Activated effector memory CD4-positive, alpha-beta T cell treated with Interleukin-2 at 50 U/mL for 16 hours (primary cell): ENCODE data around the gene WIF1.
A peak's percentile ranks its signal among the peaks of the same experiment; 100 is the strongest.

Source experiments
- DNase-seq: peaks from one replicate; pipeline ENCODE4 v3.0.0-alpha.2; 2020

Gene WIF1, protein sequence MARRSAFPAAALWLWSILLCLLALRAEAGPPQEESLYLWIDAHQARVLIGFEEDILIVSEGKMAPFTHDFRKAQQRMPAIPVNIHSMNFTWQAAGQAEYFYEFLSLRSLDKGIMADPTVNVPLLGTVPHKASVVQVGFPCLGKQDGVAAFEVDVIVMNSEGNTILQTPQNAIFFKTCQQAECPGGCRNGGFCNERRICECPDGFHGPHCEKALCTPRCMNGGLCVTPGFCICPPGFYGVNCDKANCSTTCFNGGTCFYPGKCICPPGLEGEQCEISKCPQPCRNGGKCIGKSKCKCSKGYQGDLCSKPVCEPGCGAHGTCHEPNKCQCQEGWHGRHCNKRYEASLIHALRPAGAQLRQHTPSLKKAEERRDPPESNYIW

DNA sequence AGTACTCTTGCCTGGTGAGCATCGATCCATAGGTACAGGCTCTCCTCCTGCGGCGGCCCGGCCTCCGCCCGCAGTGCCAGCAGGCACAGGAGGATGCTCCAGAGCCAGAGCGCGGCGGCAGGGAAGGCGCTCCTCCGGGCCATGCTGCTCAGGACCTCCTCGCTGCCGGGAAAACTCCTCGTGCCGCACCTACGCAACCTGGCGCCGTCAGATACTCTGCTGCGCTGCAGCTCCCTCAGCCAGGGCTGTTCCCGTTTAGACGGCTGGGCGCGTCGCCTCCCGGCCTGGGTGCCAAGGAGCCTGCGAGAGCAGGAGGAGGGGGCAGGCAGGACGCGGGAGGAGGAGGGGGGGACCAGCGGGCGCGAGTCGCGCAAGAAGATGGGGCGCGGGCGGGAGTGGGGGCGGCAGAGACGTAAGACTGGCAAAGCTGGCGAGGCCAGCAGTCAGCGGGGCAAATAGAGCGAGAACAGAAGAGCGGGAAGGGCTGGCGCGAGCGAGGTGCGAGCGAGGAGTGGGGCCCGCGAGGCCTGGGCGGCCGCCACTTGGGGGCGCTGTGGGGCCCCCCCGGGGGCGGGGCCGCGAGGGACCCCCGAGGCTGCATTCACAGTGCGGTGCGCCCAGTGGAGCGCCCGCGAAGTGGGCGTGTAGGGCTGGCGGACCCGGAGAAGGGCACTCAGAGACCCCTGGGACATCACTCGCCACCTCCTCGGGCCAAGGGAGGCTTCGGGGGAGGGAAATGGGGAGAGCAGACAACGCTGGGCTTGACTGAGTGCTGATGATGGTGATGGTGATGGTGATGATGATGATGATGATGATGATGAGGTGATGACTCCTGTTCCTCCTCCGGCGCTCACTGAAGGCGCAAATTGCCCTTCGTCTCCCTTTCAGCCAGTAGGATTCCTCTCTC is at the start of gene WIF1:
WIF1 (minus strand) TSS at position 257 of the 907 bp plus-strand sequence; CDS start at position 143, 114 bp downstream.
- no peak for DNase-seq

DNA sequence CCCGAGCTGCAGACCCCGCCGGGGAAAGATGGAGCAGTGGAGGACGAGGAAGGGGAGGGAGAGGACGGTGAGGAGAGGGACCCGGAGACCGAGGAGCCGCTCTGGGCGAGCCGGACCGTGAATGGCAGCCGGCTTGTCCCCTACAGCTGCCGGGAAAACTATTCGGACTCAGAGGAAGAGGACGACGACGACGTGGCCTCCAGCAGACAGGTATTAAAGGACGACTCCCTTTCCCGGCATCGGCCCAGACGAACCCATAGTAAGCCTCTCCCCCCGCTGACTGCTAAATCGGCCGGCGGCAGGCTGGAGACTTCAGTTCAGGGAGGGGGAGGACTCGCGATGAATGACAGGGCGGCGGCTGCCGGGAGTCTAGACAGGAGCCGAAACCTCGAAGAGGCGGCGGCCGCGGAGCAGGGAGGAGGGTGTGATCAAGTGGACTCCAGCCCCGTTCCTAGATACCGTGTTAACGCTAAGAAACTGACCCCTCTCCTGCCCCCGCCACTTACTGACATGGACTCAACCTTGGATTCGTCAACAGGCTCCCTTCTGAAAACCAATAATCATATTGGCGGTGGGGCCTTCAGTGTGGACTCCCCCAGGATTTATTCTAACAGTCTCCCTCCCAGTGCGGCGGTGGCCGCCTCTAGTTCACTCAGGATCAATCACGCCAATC is 49.2 kb upstream of the WIF1 start:
- peak; percentile 33 for DNase-seq

DNA sequence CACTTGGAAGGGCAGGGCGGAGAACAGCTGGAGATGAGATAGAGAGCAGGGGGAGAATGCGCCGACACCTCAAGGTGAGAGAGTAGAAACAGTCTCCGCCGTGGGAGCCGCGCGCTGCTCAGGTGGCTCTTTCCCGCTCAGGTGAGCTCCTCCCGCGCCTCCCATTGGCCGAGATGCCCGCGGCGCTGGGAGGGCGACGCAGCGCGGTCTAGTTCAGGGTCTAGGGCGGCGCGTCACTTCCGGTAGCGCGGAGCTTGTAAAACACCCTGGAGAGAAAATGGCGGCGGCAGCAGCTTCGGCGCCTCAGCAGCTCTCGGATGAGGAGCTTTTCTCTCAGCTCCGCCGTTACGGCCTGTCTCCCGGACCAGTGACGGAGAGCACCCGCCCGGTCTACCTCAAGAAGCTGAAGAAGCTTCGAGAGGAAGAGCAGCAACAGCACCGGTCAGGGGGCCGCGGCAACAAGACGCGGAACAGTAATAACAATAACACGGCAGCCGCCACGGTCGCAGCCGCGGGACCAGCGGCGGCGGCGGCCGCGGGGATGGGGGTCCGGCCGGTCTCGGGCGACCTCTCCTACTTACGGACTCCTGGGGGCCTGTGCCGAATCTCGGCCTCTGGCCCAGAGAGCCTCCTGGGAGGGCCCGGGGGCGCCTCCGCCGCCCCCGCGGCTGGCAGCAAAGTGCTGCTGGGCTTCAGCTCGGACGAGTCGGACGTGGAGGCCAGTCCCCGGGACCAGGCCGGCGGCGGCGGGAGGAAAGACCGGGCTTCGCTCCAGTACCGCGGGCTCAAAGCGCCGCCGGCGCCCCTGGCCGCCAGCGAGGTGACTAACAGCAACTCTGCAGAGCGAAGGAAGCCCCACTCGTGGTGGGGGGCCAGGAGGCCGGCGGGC is 48.5 kb upstream of the WIF1 start, which contains the start of gene LEMD3:
LEMD3 (plus strand) TSS at position 264 of the 889 bp plus-strand sequence; CDS start at position 278, 14 bp downstream.
- peak; percentile 87 for DNase-seq

DNA sequence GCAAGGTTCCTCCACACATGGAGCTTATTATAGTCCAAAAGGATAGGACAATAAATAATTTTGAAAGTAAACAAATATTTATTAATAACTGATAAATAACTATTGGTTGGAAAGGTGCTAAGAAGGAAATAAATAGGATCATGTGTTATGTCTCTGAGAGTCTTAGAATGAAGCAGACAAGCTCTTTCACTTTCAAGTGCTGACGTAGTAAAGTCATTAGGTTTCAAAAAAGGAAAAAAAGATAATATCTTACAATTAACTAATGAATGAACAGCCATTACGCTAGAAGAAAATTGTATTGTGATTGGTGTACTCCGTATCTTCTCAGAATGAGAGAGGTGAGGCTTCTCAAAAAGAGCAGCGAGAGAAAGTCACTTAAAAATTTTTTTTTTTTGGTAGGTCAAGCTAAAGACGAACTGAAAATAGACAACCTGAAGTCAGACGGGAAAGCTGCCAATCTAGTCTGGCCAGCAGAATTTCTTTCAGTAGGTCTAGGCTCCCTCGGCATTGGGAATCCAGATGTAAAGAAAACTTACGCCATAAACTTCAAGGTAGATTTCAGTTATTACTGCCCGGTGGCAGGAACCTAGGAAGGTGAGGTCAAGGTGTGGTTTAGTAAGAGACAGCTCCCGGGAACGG is 47.7 kb upstream of the WIF1 start:
- no peak for DNase-seq

DNA sequence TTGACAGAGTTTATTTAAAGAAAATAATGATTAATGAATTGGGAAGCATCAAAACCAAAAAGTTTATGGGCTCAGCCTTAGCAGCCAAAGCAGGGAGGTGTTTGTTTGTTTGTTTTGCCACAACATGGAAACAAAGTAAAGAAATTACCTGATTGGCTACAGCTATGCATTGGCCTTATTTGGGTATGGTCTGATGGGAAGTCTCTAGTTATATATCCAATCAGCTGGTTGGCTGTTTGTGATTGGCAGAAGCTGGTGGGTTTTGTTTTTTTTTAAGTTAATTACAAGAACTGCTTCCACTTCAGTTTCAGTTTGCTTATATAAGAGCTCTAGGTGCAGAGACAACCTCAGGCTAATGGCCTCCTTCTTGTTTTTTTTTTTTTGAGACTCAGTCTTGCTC is 43.7 kb upstream of the WIF1 start:
- no peak for DNase-seq

DNA sequence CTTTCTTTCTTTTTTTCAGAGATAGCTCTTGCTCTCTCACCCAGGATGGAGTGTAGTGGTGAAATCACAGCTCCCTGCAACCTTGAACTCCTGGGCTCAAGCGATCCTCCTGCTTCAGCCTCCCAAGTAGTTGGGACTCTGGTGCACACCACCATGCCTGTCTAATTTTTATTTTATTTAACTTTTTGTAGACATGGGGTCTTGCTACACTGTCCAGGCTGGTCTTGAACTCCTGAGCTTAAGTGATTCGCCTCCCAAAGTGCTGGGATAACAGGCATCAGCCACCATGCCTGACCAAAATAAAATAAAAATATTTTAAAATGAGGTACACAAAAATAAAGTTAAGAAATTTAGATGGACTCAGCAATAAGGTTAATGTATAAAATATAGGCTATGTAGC is 43.1 kb upstream of the WIF1 start:
- no peak for DNase-seq

DNA sequence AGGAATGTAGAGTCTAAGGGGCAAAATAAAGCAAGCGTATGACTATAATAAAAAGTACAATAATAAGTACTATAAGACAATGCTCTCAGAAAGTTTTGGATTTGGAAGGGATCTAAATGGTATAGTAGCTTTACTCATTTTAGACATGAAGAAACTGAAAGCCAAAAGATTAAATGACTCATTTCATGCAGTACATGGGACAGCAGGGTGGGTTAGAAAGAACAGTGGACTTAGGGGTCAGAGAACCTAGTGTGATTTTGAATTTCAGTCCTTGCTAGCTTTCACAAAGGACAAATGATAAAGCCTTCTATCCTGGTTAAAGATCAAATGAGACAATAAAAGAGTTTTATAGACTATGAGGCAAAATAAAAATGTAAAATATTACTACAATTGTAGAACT is 41.5 kb upstream of the WIF1 start:
- no peak for DNase-seq

DNA sequence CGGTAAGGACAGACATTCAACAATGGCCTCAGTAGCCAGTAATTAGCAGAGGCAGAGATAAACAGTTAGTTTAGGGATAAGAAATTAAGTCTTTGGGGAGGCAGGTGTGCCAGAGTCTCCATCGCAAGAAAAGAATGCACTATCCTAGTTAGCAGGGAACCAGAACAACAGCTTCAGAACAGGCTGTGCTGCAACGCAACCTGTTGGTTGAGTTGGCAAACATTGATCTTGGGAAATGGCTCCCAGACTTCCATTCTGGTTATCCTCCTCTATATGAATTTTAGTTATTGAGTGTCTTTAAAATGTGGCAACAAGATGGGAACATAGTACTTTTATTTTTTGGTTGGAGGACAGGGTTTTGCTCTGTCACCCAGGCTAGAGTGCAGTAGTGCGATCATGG is 36.0 kb upstream of the WIF1 start:
- no peak for DNase-seq

DNA sequence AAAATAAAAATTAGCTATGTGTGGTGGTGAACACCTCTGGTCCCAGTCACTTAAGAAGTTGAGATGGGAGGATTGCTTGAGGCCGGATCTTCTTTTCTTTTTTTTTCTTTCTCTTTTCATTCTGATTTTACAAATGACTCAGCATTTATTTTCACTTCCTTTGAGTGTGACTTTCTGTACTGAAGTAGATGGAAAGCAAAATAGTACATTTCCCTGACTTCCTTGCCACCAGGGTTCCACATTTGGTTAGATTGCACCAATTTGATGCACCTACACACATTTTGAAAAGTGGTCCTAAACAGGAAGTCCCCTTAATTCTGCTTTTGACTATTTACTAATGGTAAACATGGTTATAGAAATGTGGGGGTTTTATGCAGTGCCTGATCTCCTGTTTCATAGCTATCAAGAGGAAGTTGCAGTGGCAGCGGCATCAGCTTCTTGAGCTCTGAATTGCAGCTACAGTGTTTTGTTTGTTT is 35.3 kb upstream of the WIF1 start:
- no peak for DNase-seq

DNA sequence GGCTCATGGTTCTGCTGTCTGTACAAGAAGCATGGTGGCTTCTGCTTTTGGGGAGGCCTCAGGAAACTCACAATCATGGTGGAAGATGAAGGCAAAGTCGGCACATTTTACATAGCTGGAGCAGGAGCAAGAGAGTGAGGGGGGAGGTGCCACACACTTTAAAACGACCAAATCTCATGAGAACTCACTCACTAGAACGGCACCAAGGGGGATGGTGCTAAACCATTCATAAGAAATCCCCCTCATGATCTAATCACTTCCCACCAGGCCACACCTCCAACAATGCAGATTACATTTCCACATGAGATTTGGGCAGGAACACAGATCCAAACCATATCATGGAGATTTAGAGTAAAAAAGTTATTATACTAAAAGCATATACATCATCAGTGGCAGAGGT is 34.7 kb upstream of the WIF1 start:
- no peak for DNase-seq

DNA sequence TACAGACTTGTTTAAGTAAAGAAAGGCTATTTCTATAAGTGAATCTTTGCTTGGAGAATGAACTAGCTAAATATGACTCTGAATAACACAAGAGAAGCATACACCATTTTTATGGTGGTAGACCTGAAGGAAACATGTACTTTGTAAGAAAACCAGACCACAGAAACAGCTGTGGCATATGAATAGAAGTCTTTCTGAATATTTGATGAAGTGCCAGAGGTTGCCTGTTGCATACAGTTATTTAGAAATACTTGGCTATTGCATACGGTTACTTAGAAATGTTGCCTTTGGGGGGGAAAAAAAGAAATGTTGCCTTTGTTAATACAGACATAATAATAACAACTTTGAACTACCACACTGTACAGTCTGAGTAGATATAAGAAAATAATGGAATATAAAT is 31.5 kb upstream of the WIF1 start:
- no peak for DNase-seq

DNA sequence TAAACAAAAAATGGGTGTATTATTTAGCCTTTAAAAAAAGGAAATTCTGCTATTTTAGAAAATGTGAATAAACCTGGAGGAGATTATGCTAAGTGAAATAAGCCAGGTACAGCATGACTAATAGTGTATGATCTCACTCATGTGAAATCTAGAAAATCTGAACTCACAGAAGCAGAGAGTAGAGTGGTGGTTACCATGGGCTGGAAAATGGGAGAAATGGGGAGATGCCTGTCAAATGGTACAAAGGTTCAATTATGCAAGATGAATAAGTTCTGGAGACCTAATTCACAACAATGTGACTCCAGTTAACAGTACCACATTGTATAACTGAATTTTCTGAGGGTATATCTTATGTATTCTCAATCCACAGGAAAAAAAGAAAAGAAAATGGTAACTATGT is 30.9 kb upstream of the WIF1 start:
- no peak for DNase-seq

DNA sequence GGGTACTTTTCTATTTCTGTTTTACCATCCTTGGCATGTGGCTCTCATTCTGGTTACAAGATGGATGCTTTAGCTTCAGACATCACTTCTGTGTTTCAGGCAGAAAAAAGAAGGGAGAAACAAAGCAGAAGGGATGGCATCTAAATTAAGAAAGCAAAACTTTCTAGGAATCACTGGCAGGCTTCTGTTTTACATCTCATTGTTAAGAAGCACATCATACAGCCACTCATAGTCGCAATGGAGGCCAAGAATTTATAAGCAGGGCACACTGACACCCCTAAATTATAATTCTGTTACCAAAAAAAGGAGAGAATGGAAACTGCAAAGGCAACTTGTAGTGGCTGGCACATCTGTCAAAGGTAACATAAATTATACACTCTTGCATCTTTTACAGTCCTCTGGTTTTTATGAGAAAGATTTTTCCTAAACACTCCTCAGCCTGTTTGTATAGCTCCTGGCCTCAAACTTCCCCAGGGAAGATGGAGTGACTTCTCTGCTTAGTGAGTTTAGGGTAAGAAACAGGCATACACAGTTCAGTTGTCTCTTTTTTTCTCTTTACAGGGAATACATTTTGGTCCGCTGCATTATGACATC is 26.3 kb upstream of the WIF1 start:
- DNase-seq: no peak

DNA sequence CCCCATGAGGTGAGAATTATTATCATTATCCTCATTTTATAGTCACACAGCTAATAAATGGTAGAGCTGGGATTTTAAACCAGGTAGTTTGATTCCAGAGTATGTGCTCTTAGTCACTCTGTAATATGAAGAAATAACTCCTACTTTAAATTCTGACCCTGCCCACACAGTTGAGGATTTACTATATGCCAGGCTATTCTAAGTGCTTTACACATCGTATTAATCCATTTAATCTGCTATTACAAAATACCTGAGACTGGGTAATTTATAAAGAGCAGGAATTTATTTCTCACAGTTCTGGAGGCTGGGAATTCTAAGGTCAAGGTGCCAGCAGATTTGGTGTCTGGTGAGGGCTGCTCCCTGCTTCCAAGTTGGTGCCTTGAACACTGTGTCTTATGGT is 19.6 kb upstream of the WIF1 start:
- no peak for DNase-seq

DNA sequence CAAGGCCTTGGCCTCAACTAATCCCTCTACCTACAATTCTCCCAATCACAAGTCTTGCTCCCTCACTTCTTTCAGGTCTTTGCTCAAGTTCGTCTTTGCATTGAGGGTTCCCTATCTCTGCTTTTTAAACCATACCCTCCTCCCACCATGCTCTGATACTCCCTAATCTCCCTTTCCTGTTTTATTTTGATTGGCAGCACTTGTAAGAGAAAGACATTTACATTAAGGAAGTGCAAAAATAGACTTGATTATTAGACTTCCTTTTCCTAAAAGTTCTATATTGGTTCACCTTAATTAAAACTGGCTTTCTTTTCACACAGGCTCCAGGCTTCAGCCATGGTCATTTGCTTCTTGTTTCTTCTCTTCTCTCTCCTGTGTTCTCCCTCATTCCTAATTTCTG is 18.3 kb upstream of the WIF1 start:
- DNase-seq: no peak

DNA sequence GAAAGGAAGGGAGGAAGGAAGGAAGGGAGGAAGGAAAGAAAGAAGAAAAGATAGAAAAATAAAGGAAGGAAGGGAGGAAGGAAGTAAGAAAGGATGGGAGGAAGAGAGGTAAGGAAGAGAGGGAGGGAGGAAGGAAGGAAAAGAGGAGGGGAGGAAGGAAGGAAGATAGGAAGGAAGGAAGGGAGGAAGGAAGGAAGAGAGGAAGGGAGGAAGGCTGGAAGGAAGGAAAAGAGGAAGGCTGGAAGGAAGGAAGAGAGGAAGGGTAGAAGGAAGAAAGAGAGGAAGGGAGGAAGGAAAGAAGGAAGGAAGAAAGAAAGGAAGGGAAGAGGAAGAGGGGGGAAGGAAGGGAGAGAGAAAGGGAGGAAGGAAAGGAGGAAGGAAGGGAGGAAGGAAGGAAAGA is 12.8 kb upstream of the WIF1 start:
- DNase-seq: no peak

DNA sequence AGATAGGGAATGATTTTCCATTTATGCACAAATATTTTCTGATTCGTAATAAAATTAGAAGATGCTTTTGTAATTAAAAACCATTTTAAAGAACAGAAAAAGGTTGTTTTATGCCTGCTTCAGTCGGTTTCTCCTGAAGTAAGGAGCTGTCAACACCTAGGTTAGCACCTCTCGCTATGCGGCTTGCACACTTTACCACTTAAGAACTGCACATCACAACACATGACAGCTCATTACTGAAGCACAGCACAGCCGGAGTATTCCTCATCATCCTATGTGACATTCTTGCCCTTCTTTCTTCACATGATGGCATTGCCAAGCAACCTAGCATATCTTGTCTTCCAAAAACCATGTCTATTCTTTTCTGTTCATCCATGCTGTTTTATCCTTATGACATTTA is 5.4 kb upstream of the WIF1 start:
- DNase-seq: no peak

DNA sequence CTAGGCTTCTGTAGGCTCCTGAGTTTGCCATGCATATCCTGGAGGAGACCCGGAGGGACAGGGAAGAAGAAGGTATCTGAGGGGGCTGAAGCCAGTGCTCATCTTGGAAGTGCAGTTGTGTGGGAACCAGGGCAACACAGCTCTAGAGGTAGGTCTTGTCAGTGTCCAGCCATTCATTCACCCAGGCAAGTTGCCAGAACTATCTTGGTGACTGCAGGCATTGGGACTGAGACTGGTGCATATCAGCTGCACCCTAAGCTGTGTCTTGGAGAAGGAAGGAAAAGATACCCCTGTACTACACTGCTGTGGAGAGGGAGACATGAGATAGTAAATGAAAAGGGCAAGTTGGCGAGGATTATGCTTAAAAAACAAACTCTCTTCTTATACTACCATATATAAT is 4.9 kb upstream of the WIF1 start:
- DNase-seq: no peak

DNA sequence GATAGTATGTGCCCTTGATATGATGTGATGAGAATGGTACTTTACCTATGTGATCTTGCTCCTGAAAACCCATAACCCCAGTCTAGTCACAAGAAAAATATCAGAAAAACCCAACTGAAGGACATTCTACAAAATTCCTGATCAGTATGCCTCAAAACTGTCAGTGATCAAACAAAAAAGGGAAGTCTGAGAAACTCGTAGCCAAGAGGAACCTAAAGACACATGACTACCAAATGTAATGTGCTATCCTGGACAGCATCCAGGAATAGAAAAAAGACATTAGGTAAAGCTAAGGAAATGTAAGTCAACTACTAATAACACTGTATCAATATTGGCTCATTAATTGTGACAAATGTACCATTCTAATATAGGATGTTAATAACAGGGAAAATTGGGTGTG is 4.1 kb upstream of the WIF1 start:
- DNase-seq: no peak

DNA sequence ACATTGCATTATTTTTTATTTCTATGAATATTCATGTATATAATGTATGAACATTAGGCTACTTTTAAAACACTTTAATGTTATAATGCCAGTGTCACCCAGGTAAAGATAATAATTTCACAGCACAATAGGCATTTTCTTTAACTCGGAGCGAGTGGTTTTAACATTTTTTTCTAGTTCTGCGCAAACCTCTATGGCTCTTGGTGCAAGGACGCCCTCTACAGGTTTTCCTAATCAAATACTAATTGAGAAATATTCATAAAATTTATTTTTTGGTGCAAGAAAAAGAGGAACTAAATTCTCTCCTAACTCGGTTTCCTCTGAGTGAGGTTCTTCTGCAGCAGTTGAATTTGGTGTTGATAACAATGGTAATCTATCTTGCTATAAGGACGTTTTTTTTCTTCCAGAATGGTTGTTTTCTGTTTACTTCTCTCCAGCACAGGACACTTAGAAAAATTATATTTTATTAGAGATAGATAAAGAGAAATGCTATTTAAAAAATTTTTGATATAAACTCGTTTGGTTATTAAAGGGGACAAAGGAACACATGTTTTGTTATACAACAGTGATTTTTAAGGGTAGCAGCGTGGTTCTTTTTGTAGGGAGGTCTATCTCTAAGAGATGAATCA is 2.4 kb upstream of the WIF1 start:
- DNase-seq: no peak

DNA sequence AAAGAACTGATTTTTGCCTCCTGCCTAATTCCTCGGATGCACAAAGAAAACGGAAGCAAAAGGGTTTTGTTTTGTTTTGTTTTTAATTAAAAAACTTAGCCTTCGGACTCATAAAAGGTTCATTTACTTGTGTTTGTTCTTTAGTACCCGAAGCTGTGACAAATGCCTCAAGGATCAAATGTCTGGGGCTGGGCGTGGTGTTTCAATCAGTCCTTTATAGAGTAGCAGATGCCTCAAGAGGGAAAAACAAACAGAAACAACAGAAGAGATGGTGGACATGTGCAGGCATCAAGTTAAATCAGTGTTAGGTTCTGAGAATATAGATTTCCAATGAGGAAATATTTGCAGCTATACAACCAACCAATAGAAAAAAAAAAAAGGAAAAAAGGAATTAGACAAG is 1.6 kb upstream of the WIF1 start:
- DNase-seq: no peak
